Upper lobe of left lung (tissue), 6 donors: ENCODE results near the gene CPNE5. TPM values are rescaled to one million over a fixed set of nuclear protein-coding genes. Genes with fewer than 3 reads are reported as not detected.

Experiments used
- ATAC-seq, 2 donors: fragments of 200-7000 bp; cut with Tn5 transposase; one replicate each; pipeline ENCODE4 v1.9.1; 2022; ENCODE audit warnings: mild to moderate bottlenecking in 2 of 2, moderate library complexity in 2 of 2; ENCODE audit not compliant: low FRiP score in 2 of 2
- DNase-seq, 2 donors: peaks; one replicate each; pipeline ENCODE4 v3.0.0-alpha.2; 2019 to 2020
- H3K27ac ChIP-seq, 4 donors: fragments of 200-600 bp; sonication (generic); one replicate each; pipeline ENCODE4 v1.5.1; 2016 to 2019
- H3K27me3 ChIP-seq, 4 donors: fragments of 200-600 bp; sonication (generic); one replicate each; pipeline ENCODE4 v1.5.1; 2017 to 2019
- H3K36me3 ChIP-seq, 4 donors: fragments of 200-600 bp; sonication (generic); one replicate each; pipeline ENCODE4 v1.5.1; 2016 to 2019
- H3K4me1 ChIP-seq, 4 donors: fragments of 200-600 bp; sonication (generic); one replicate each; pipeline ENCODE4 v1.5.1; 2018 to 2019
- H3K4me3 ChIP-seq, 4 donors: fragments of 200-600 bp; sonication (generic); one replicate each; pipeline ENCODE4 v1.5.1; 2017 to 2019; ENCODE audit warnings: mild to moderate bottlenecking in 2 of 4, moderate library complexity in 1 of 4
- H3K9me3 ChIP-seq, 4 donors: fragments of 200-600 bp; sonication (generic); one replicate each; pipeline ENCODE4 v1.5.1; 2018 to 2019
- EP300 ChIP-seq, 4 donors: sonication (generic); formaldehyde crosslinking; IDR thresholded peaks; one replicate each; pipeline ENCODE4 v1.5.1; 2017; ENCODE audit warnings: antibody characterized with exemption in 4 of 4, control low read depth in 2 of 4
- POLR2A ChIP-seq, 4 donors: fragments of 450-650 bp; IDR thresholded peaks; one replicate each; pipeline ENCODE4 v1.5.1; 2016 to 2017; ENCODE audit warnings: antibody characterized with exemption in 4 of 4, mild to moderate bottlenecking in 2 of 4
- POLR2AphosphoS5 ChIP-seq, 2 donors: sonication (generic); formaldehyde crosslinking; IDR thresholded peaks; one replicate each; pipeline ENCODE4 v1.5.1; 2017; ENCODE audit warnings: antibody characterized with exemption in 2 of 2
- WGBS, 2 donors: methylation state at CpG; one replicate each; pipeline ENCODE4 v1.1.5; 2017 to 2018; 5-methylcytosine and 5-hydroxymethylcytosine counted together
- total RNA-seq, 6 donors: library from RNA; depleted of rRNA in 4 of 6; stranded (reverse); fragments of >200 nt in 4 of 6; gene quantifications; one replicate each; pipeline versions ENCODE4 v1.1.0 to v1.2.1, GENCODE V29; 2016 to 2021
- TF ChIP-seq, protein P1 (sequence below), 6 experiments: fragments of 450-650 bp in 4 of 6; fragments of 200-600 bp in 2 of 6; sonication (generic) in 2 of 6; IDR thresholded peaks; one replicate each; pipeline ENCODE4 v1.5.1; 2016 to 2019; ENCODE audit warnings: antibody characterized with exemption in 6 of 6
- donor health status: DM: no; HTN: no; CAD: no; lungs with moderate emphysema.
- donor health status: DM: no; HTN: yes; CAD: no; lungs with severe emphysema.

Gene CPNE5
- total RNA-seq, 6 donors from 2014 or later: 0.89 to 5.4 (median 2.5) TPM

DNA sequence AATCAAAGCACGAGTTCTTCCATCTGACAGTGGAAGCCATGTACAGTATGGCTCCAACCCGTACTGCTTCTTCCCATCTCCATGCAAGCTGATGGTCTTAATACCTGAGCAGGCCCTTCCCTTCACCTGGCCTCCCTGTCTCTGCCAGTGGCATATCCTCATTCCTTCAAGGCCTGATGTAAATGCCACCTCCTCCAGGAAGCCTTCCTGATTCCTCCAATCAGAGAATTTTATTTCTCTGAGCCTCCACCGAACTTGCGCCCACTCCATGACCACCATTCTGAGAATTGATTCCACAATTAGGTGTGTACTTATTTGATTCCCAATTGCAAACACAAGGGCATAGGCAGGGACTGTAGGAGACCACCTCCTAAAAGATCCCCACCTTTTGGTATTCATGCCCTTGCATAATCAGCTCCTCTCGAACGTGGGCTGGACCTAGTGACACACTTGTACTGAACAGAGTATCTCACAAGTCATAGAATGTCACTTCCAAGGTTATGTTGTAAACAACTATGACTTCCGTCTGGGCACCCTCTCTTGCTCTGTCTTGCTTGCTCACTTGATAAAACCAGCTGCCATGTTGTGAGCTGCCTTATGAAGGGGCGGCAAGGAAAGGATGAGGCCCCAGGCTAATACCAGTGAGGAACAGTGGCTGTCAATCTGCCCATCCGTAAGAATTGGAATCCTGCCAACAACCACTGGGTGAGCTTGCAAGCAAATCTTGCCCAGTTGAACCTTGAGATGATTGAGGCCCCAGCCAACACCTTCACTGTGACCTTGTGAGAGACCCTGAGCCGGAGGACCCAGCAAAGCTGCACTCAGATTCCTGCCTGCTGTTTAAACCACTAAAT lies 38.8 kb downstream of the CPNE5 start:
- ATAC-seq: no peak

DNA sequence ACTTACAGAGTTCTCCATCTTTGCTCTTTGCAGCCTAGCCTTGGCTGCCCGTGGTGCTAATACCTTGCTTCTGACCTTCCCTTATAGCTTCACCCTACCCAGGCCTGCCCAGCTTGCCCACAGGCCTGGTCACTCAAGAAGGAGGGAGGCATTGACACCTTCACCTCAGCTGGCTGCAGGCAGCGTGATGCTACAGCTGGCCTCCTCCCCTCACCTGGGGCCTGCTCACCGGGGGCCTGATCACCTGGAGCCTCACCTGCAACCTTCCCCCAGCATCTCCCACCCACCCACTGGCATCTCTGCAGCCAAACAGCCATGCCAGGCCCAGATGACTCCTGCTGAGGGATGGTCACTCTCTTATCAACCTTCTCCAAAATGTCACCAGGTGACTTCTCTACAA lies 40.4 kb downstream of the CPNE5 start:
- no peaks in the 10 kb centered on the region for H3K4me1 ChIP-seq
- H3K27me3 ChIP-seq: no peaks in the 10 kb centered on the region
- 82 to 87% methylated on average over 2 to 3 of the region's 3 CpGs for WGBS, 2 donors
- no peaks in the 10 kb centered on the region for H3K36me3 ChIP-seq
- H3K9me3 ChIP-seq: no peaks in the 10 kb centered on the region
- no peak for ATAC-seq
- H3K4me3 ChIP-seq: no peak overlapping the region
- DNase-seq: no peak
- H3K27ac ChIP-seq: no peak overlapping the region
- TF ChIP-seq EP300 (IDR thresholded peaks at IDR 0.05): no peak
- no peak for TF ChIP-seq POLR2A (IDR thresholded peaks at IDR 0.05)
- TF ChIP-seq, protein P1, sequence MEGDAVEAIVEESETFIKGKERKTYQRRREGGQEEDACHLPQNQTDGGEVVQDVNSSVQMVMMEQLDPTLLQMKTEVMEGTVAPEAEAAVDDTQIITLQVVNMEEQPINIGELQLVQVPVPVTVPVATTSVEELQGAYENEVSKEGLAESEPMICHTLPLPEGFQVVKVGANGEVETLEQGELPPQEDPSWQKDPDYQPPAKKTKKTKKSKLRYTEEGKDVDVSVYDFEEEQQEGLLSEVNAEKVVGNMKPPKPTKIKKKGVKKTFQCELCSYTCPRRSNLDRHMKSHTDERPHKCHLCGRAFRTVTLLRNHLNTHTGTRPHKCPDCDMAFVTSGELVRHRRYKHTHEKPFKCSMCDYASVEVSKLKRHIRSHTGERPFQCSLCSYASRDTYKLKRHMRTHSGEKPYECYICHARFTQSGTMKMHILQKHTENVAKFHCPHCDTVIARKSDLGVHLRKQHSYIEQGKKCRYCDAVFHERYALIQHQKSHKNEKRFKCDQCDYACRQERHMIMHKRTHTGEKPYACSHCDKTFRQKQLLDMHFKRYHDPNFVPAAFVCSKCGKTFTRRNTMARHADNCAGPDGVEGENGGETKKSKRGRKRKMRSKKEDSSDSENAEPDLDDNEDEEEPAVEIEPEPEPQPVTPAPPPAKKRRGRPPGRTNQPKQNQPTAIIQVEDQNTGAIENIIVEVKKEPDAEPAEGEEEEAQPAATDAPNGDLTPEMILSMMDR (IDR thresholded peaks at IDR 0.05): no peak
- TF ChIP-seq POLR2AphosphoS5 (IDR thresholded peaks at IDR 0.05): no peak

More for the DNA sequence above, 38.8 kb downstream of the CPNE5 start:
- no peak for DNase-seq
- no peaks in the 10 kb centered on the region for H3K27me3 ChIP-seq
- 78 to 82% methylated on average over 10 of the region's 10 CpGs for WGBS, 2 donors
- H3K9me3 ChIP-seq: no peaks in the 10 kb centered on the region
- H3K27ac ChIP-seq: no peak overlapping the region
- TF ChIP-seq, protein P1 (IDR thresholded peaks at IDR 0.05): no peak
- TF ChIP-seq EP300 (IDR thresholded peaks at IDR 0.05) (no peak), POLR2AphosphoS5 (IDR thresholded peaks at IDR 0.05) (no peak), POLR2A (IDR thresholded peaks at IDR 0.05) (no peak)
- no peaks in the 10 kb centered on the region for H3K36me3 ChIP-seq
- no peak overlapping the region for H3K4me3 ChIP-seq
- H3K4me1 ChIP-seq: no peaks in the 10 kb centered on the region

DNA sequence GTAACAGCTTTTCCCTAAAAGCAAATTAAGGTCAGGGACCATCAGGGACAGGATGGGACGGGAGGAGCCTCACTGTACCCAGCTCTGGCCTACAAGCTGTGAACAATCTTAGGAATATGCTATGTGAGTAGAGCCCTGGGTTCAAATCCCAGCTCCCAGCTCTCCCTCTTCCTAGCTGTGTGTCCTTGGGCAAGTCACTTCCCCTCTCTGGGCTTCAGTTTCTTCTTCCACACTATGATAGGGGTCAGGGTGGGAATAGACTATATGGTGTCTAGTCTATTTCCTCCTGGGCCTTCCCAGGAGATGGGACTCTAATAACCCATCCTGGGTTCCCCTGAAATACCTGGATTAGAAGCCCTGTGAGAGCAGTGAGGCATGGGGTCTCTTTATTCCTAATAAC lies 41.6 kb downstream of the CPNE5 start:
- no peak for TF ChIP-seq POLR2AphosphoS5 (IDR thresholded peaks at IDR 0.05)
- TF ChIP-seq, protein P1 (IDR thresholded peaks at IDR 0.05): no peak
- no peak for TF ChIP-seq EP300 (IDR thresholded peaks at IDR 0.05)
- TF ChIP-seq POLR2A (IDR thresholded peaks at IDR 0.05): no peak
- no peak for ATAC-seq
- no peak overlapping the region for H3K27ac ChIP-seq
- H3K27me3 ChIP-seq: no peaks in the 10 kb centered on the region
- no peak for DNase-seq
- no peaks in the 10 kb centered on the region for H3K4me1 ChIP-seq
- 83 to 86% methylated on average over 1 of the region's 1 CpG for WGBS, 2 donors
- H3K4me3 ChIP-seq: no peak overlapping the region
- H3K9me3 ChIP-seq: no peaks in the 10 kb centered on the region
- no peaks in the 10 kb centered on the region for H3K36me3 ChIP-seq

DNA sequence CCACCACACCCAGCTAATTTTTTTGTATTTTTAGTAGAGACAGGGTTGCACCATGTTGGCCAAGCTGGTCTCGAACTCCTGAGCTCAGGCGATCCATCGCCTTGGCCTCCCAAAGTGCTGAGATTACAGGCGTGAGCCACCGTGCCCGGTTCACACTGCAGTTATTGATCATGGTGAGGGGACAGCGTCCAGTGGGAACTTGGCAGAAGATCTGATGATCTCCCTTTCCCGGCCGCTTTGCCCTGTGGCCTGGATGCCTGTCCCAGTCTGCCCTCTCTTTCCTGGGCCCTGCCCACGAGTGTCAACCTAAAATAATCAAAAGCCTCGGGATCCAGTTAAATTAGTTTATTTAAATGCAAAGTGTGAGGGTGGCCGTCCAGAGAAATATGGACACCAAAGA lies 42.2 kb downstream of the CPNE5 start:
- TF ChIP-seq POLR2A (IDR thresholded peaks at IDR 0.05) (no peak), EP300 (IDR thresholded peaks at IDR 0.05) (no peak), POLR2AphosphoS5 (IDR thresholded peaks at IDR 0.05) (no peak)
- TF ChIP-seq, protein P1 (IDR thresholded peaks at IDR 0.05): no peak
- Histone ChIP-seq H3K27ac (no peak overlapping the region), H3K36me3 (no peaks in the 10 kb centered on the region), H3K9me3 (no peaks in the 10 kb centered on the region), H3K27me3 (no peaks in the 10 kb centered on the region), H3K4me3 (no peak overlapping the region), H3K4me1 (no peaks in the 10 kb centered on the region)
- DNase-seq (no peak), ATAC-seq (no peak)
- WGBS, 2 donors: 91 to 93% methylated on average over 12 of the region's 12 CpGs

DNA sequence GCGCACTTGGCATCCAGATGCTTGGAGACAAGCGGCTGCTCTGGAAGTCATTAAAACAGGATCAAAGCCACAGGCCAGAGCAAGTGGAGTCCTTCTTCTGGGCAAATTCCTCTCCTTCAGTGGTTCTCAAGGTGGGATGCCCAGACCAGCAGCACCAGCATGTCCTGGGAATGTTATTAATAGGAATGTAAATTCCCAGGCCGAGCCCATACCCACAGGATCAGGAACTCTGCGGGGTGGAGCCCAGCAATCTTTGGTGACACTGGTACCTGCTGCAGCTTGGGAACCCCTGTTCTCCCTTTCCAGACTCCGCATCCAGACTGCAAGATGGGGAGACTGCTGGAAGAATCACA lies 44.6 kb downstream of the CPNE5 start:
- Histone ChIP-seq H3K9me3 (no peaks in the 10 kb centered on the region), H3K27me3 (no peaks in the 10 kb centered on the region), H3K36me3 (no peaks in the 10 kb centered on the region), H3K4me1 (no peaks in the 10 kb centered on the region), H3K27ac (no peak overlapping the region), H3K4me3 (no peak overlapping the region)
- WGBS, 2 donors: 99 to 100% methylated on average over 4 to 5 of the region's 5 CpGs
- ATAC-seq: no peak
- TF ChIP-seq POLR2A (IDR thresholded peaks at IDR 0.05) (no peak), POLR2AphosphoS5 (IDR thresholded peaks at IDR 0.05) (no peak), EP300 (IDR thresholded peaks at IDR 0.05) (no peak)
- TF ChIP-seq, protein P1 (IDR thresholded peaks at IDR 0.05): no peak
- no peak for DNase-seq
